Measurements from ENCODE around the gene WDR5B.

The WDR5B gene

GRCh38 chr3:122410111-122410510 lies 5.8 kb downstream of the WDR5B start:
- no peak for DNase-seq (ENCODE audit: low read depth in 2 of 2, low spot score in 1 of 2)

GRCh38 chr3:122409446-122409845 lies 6.4 kb downstream of the WDR5B start:
- DNase-seq (ENCODE audit: low read depth in 2 of 2, low spot score in 1 of 2), result no peak

DNA sequence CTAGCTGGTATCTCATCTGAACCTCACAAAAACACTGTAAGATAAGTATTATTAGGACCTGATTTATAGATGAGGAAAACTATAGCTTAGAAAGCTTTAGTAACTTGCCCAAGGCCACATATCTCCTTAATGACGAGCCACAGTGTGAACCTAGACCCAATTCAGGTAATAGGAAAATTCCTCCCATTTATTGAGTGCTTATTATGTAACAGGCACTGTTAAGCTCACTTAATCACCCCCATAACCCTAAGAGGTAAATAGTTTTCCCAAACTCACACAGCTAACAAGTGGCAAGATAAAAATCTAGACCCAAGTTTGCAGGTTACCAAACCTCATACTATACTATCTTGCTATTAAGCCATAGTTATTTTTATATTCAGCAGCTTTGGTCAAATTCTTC lies 7.9 kb downstream of the WDR5B start:
- DNase-seq (ENCODE audit: low read depth in 2 of 2, low spot score in 1 of 2), result no peak

GRCh38 chr3:122406198-122406597 lies 9.7 kb downstream of the WDR5B start:
- no peak for DNase-seq (ENCODE audit: low read depth in 2 of 2, low spot score in 1 of 2)

DNA sequence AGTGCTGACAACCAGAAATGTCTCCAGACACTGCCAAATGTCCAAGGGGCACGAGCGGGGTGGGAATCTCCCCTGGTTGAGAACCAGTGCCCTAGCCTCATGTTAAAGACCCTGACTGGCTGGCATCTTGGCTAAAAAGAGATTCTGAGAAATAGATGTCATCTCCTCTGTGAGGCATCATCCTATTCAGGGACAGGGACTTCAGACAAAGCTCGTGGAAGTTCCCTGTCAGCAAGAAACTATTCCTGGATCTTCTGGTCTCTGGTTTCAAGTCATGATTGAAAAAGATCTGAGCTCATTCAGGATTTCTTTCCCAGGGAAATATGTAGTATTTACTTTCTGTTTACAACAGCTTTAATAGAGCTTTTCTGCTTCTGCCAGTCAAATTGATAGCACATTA lies 10.8 kb downstream of the WDR5B start:
- no peak for DNase-seq (ENCODE audit: low read depth in 2 of 2, low spot score in 1 of 2)

GRCh38 chr3:122403489-122403888 lies 12.4 kb downstream of the WDR5B start:
- DNase-seq (ENCODE audit: low read depth in 2 of 2, low spot score in 1 of 2), result no peak

DNA sequence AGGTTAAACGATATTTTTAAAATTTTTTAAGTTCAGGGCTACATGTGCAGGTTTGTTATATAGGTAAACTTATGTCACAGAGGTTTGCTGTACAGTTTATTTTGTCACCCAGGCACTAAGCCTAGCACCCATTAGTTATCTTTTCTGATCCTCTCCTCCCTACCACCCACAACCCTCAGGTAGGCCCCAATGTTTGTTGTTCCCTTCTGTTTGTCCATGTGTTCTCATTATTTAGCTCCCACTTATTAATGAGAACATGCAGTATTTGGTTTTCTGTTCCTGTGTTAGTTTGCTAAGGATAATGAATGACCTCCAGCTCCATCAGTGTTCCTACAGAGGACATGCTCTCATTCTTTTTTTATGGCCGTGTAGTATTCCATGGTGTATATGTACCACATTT lies 16.9 kb downstream of the WDR5B start:
- DNase-seq (ENCODE audit: low read depth in 2 of 2, low spot score in 1 of 2), result no peak

- DNase-seq (ENCODE audit: low read depth in 2 of 2, low spot score in 1 of 2), result no peak
Observed at GRCh38 chr3:122397201-122397600, 18.7 kb downstream of the WDR5B start.

DNA sequence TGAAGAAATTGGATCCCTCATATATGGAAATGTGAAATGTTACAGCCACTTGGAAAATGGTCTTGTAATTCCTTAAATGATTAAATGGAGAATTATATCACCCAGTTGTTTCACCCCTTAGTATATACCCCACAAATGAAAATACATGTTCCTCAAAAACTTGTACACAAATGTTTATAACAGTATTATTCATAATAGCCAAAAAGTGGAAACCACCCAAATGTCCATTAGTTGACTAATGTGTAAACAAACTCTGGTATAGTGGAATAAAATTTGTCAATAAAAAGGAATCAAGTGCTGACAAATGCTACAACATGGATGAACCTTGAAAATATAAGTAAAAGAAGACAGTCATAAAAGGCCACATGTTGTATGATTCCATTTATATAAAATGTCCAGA lies 19.4 kb downstream of the WDR5B start:
- no peak for DNase-seq (ENCODE audit: low read depth in 2 of 2, low spot score in 1 of 2)

DNA sequence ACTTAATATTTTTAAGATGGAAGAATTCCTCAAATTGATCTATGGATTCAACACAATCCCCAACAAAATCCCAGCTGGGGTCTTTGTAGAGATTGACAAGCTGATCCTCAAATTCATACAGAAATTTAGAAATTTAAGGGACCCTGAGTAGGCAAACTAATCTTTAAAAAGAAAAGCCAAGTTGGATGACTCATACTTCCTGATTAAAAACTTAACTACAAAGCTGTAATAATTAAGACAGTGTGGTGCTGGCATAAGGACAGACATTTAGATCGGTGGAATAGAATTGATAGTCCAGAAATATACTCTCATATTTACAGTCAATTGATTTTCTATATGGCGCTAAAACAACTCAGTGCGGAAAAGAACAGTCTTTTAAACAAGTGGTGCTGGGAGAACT lies 20.3 kb downstream of the WDR5B start:
- DNase-seq (ENCODE audit: low read depth in 2 of 2, low spot score in 1 of 2), result no peak

DNA sequence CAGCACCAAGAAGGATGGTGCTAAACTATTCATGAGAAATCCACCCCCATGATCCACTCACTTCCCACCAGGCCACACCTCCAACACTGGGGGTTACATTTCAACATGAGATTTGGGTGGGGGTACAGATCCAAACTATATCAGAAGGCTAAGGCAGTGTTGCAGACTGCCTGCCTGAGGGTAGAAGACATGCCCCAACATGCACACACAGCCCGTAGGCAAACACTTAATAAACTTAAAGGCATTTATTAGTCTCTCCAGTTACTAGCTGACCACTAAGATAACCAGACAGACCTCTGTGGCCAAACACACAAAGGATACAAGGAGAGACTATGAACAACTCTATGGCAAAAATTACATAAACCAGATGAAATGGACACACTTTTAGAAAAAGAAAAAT lies 21.7 kb downstream of the WDR5B start:
- no peak for DNase-seq (ENCODE audit: low read depth in 2 of 2, low spot score in 1 of 2)

- DNase-seq (ENCODE audit: low read depth in 2 of 2, low spot score in 1 of 2), result no peak
Observed at GRCh38 chr3:122392868-122393844, 22.7 kb downstream of the WDR5B start.

GRCh38 chr3:122391681-122392446 lies 24.0 kb downstream of the WDR5B start:
- no peak for DNase-seq (ENCODE audit: low read depth in 2 of 2, low spot score in 1 of 2)

DNA sequence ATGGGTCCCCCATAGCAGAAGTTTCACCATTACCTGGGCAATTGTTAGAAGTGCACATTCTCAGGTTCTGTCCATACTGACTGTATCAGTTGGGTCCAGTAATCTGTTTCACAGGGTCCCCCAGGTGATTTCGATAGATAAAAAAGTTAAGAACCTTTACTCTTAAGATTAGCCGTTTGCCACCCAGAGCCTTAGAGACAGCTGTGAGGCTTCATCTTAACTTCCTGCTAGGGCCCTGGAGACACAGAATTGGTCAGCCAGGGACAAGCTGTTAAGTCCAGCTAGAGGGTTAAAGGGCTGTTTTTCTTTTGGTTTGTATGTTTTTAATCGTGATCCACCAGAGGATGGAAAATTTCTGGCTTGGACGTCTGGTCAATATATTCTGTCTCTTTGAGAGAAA lies 25.2 kb downstream of the WDR5B start:
- DNase-seq (ENCODE audit: low read depth in 2 of 2, low spot score in 1 of 2), result no peak

DNA sequence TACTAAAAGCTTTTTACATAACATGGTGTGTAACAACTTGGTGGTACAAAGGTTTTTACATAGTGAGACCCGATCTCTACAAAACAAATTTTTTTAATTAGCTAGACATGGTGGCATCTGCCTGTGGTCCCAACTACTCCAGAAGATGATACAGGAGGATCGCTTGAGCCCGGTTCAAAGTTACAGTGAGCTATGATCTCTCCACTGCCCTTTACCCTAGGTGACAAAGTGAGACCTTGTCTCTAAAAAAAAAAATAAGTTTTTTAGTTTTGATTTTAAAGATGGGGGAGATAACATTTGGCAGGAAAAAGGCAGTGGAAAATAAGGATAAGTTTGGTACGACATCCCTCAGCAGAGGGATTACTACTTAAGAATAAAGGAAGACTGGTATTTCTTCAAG lies 26.0 kb downstream of the WDR5B start:
- no peak for DNase-seq (ENCODE audit: low read depth in 2 of 2, low spot score in 1 of 2)

DNA sequence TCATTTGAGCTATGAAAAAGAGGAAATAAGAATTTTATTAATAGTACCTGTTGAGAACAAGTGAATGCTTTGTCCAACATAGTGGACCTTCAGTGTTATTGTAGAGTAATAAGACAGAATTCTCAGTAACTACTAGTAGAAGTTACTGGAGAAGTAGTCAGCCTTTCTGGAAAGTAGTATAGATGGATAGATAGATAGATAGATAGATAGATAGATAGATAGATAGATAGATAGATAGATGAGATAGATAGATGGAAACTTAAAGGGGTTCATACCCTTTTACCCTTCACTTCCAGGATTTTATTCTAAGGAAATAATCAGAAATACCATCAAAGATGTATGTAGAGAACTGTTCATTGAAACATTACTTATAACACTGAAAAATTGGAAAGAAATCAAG lies 26.7 kb downstream of the WDR5B start:
- DNase-seq (ENCODE audit: low read depth in 2 of 2, low spot score in 1 of 2), result no peak

DNA sequence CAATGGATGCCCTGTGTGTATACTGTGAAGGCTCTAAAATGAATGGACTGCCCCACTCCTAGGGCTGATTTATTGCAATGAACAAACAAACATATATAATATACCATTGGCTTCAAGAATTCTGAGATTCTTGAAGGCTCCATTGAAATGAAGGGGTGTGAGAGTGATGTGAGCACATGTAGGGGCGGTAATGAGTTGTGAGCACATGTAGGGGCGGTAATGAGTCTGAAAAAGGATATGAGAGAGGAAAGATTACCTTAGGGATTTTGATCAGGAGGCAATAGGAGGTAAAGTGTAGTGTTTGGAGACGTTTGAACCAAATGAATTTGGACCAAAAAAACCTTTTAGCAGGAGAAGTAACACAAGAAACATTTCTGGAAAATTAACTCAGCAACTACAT lies 28.2 kb downstream of the WDR5B start:
- no peak for DNase-seq (ENCODE audit: low read depth in 2 of 2, low spot score in 1 of 2)

- DNase-seq (ENCODE audit: low read depth in 2 of 2, low spot score in 1 of 2), result peak; percentile 75 to 82
Observed at GRCh38 chr3:122383771-122384697, 31.8 kb downstream of the WDR5B start, which contains the start of gene FAM162A. Gene FAM162A, plus strand, starts transcription at chr3:122384182. Its CDS starts 84 bp downstream, at chr3:122384266.

DNA sequence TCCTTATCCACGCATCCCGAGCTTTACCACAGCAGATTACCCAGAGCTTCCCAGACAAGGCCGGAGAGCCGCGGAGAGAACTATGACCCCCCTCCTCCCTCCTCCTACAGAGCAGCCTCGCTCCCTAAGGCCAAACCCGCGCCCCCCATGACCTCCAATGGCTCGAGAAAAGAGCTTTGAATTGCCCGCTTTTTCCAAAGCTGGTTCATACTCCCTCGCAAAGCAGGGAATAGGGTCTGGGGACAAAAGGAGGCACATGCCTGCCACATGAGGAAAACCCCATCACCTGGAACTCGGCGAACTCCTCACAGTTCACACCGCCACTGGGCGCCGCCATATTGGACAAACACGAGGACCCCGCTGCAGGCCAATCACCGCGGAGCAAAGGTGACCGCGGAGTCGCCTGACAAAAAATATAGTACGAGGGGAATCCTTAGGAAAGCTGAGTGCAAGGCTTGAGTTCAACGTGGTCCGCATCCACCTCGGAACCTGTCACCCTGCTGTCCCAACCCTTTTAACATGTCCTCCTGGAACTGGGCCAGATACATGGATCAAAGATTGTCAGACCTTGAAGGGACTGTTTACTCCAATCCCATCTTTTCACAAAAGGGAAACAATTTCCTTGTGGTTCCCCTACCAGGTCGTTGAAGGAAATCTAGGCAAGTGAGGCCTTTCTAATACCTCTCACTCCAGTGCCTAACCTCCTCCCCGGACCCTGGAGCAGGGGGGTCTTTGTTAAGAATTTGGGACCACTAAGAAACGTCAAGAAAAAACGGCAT lies 32.8 kb downstream of the WDR5B start, which contains the start of gene MIX23:
Gene MIX23, minus strand, starts transcription at position 344 of the 779 bp plus-strand sequence. Its CDS starts 7 bp downstream, at position 337.
- DNase-seq (ENCODE audit: low read depth in 2 of 2, low spot score in 1 of 2), result peak; percentile 60 to 67

DNA sequence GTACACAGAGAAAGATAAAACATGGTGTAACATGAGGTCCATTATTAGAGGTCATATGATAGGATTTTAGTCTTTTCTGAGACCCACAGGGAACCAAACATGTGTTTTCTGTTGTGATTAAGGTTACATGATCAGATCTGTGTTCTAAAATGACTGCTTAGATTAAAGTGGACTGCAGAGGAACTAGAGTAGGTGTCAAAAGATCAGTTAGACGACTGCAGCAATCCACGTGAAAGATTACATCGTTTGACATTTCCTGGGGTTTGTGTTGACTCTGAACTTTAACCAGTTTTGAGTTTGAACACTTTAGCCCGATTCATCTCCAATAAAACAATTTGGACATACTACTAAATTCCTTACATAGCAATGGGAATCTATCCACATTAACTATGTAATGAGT lies 37.9 kb downstream of the WDR5B start:
- no peak for DNase-seq (ENCODE audit: low read depth in 2 of 2, low spot score in 1 of 2)

Measured in stimulated activated CD8-positive, alpha-beta memory T cell treated with anti-CD3 and anti-CD28 coated beads, Interleukin-4, amount 100 ng/mL, for 4 hours (primary cell).